ENCODE results near the gene SIRPB1.
"Not testable (repeated sequence)": the region's sequence is repeated elsewhere in the genome, so short reads cannot be mapped to it uniquely, and the experiment has no call there.

SIRPB1 gene

DNA sequence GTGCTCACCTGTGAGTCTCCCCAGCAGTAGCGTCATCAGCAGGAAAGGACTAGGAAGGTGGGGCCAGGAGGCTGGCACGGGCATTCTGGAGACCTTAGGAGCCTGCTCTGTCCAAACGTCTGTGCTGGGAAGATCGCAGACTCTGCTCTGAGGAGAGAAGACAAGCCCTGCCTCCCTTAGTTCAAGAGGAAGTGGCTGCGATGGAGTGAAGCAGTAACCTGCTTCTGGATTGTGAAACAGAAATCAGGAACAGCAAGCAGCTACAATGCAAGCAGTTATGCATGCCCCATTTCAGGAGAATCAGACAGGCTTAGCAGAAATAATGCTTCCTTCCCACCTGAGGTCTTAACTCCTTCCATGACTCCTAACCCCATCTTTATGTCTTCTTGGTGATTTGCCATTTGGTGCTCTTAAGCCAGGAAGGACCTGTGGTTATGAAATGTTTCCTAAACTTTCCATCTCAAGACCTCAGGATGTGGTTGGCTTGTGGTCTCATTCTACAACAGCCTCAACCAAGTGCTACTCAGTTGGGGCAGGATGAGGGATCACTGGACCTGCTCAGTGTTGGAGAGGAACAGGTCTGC lies at the start of gene SIRPB1:
Gene SIRPB1, minus strand, starts transcription at position 149 of the 584 bp plus-strand sequence. Its CDS starts 65 bp downstream, at position 84.
- DNase-seq (ENCODE audit: low read depth), result no peak

DNA sequence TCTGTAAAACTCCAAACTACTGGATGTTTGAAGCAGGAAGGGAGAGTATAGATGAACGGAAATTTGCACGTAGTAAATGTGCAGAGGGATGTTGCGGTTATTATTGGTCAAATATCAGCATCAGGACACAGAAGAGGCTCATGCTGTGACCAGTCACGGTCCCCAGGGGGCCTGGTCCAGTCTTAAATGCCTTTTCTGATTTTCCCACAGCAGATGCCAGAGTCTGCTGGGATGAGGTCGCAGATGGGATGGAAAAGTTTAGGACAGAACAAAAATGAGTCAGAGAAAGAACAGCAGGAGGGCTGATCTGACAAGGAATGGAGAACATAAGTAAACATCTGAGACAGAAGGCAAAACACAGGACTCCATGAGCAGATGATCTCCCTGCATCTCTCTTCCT lies 49.5 kb upstream of the SIRPB1 start:
- no peak for DNase-seq (ENCODE audit: low read depth)

DNA sequence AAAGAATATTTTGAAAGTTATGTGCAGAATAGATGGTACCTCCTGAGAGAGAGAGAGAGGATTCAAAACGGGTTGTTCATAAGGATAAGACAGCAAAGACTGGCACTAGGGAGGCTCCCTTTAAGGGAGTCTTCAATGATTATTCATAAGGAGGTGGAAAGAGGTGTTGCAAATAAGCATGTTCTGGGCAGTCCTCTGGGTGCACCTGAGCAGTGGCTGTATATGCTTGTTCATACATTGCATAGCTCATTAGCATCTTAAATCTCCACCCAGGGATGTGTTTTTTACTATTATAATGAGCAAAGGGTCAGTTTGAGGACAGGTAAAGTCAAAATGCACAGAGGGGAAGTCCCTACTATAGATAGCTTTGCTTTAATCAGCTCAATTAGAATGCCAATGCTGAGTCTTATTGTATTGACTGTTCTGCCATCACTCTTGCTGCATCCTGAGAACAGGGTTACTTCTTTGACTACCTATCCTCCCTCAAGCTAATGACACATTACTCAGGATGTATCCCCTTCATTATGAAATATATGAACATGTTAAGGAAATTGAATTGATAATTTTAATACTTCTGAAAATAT lies 47.8 kb upstream of the SIRPB1 start:
- no peak for DNase-seq (ENCODE audit: low read depth)

DNA sequence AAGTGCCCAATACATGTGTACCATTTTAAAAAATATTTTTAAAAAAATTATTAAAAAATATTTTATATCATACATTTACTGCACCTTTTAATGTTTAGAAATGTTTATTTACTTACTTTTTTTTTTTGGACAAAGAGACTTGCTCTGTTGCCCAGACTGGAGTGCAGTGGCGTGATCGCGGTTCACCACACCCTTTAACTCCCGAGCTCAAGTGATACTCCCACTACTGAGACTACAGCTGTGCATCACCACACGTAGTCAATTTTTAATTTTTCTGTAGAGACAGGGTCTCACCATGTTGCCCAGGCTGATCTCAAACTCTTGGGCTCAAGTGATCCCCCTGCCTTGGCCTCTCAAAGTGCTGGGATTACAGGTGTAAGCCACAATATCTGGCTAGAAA lies 47.0 kb upstream of the SIRPB1 start:
- no peak for DNase-seq (ENCODE audit: low read depth)

DNA sequence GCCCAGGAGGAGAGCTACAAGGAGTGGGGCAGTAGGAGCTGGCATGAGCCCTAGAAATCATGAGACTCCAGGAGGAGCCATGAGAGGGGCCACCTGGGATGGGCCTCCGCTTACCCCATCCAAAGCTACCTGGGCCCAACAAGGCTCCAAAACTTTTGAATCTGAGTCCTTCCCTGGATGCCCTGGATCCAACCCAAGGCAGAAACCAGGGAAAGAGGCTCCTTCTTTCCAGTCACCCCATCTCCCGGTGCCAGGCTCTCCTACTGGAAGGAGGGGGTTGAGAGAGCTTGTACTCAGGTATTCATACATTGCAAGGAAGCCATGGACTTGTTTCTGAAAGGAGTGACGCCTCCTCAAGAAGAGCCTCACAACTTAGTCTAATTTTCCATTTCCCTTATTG lies 45.5 kb upstream of the SIRPB1 start:
- no peak for DNase-seq (ENCODE audit: low read depth)

DNA sequence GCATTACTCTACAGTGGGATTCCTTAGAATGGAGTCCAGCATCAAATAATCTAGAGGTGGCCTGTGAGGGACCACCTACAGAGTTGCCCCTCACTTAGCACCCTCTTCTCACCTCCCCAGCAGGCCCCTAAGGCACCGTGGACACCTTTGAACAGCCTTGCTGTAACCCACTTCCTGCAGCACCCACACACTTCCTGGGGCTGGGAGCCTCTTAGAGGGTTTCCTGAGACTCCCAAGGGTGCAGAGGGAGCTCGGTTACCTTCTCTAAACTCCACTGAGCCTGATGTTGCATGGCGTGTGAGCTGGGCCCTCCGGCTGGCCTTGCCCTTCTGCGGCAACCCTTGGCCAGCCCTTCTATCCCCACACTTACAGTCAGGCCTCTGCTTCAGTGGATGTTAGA lies 45.1 kb upstream of the SIRPB1 start:
- no peak for DNase-seq (ENCODE audit: low read depth)

DNA sequence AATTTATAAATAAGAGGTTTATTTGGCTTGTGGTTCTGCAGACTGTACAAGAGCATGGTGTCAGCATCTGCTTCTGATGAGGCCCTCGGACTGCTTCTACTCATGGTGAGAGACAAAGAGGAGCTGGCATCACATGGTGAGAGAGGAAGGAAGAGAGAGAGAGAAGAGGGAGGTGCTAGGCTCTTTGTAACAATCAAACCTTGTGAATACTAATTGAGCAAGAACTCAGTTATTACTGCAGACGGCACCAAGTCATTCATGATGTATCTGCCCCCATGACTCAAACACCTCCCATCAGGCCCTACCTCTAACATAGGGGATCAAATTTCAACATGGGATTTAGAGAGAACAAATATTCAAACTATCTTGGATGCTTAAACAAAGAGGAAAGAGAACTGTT lies 44.1 kb upstream of the SIRPB1 start:
- DNase-seq (ENCODE audit: low read depth), result no peak

DNA sequence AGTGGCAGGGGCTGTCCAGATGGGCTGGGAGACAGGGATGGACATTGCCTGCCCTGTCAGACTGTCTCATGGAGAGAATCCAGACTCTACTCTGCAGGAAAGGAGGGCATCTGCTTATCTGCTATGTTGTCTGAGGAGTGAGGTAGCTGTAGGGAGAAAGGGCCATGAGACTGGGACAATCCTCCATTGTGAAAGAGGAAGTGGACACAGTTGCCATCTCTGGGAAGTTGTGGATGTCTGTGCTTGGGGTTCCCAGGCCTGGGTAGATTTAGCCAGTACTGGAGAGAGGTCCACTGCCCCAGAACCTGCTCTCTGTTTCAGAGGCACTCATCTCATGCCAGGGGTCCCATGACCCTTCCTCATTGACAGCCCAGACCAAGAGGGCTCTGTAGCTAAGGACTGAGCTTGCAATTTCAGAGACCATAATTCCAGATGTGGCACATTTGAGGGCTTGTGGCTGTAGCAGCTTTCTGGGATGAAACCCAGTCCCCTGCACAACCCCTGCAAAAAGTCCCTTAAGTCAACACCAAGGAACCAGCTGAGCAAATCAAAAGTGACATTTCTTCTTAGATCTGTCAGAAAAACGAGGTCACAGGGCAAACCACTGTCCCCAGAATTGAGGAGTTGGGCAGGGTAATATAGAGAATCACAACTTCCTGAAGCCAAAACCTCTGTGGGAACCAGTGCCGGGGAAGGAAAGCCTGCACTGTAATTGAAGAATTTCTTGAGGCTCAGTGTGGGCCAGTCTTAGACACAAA lies 41.9 kb upstream of the SIRPB1 start:
- no peak for DNase-seq (ENCODE audit: low read depth)

DNA sequence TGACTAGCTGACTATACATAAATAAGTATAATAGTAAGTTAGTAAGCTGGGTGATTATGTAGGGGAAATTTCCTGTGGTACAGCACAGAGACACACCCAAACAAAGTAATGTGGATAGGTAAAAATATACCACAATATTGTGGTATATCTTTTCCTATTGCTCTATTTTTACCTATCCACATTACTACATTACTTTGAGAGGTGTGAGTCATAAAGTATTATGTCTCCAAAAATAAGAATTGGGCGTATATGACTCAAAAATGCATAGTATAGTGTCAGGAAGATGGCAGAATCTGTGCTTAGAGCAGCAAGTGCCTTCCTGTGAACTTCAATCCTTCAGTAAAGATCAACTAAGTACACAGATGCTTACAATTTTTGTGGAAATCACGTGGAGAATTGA lies 40.4 kb upstream of the SIRPB1 start:
- DNase-seq (ENCODE audit: low read depth), result no peak

DNA sequence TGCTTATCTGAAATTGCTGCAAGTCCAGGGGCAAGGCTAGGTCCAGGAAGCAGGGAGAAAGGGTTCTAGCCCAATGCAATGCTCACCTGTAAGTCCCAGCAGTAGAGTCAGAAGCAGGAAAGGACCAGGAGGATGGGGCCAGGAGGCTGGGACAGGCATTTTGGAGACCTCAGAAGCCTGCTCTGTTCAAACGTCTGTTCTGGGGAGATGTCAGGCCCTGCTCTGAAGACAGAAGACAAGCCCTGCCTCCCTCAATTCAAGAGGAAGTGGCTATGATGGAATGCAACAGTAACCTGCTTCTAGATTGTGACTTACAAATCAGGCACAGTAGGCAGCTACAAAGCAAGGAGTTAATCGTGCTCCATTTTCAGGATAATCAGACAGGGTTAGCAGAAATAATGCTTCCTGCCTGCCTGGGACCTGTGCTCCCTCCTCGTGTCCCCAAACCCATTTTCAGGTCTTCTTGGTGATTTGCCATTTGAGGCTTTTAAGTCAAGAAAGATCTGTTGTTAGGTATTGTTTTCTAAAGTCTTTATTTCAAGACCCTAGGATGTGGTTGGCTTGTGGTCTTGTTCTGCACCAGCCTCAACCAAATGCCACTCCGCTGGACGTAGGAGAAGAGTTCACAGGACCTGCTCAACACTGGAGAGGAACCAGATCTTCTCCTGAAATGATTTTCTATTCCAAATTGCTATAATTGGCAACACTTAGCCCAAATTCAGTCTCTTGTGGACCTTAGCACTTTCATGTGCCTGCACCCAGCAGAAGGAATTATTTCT lies 37.9 kb upstream of the SIRPB1 start, which contains the start of gene SIRPG:
Gene SIRPG, minus strand, starts transcription at position 224 of the 779 bp plus-strand sequence. Its CDS starts 65 bp downstream, at position 159.
- no peak for DNase-seq (ENCODE audit: low read depth)

DNA sequence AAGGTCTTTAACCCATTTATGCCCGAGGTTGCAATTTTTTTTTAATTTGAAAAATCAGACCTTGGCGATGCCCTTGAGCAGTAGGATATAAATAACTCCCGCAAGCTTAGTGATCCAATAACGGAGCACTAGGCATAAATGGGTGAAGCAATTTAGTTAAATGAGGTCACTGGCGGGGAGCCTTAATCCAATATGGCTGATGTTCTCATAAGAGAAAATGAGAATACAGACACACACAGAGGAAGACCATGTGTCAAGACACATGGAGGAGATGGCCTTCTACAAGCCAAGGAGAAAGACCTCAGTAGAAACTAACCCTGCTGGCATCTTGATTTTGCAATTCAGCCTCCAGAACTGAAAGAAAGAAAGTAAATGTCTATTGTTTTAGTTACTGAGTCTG lies 37.0 kb upstream of the SIRPB1 start:
- no peak for DNase-seq (ENCODE audit: low read depth)

DNA sequence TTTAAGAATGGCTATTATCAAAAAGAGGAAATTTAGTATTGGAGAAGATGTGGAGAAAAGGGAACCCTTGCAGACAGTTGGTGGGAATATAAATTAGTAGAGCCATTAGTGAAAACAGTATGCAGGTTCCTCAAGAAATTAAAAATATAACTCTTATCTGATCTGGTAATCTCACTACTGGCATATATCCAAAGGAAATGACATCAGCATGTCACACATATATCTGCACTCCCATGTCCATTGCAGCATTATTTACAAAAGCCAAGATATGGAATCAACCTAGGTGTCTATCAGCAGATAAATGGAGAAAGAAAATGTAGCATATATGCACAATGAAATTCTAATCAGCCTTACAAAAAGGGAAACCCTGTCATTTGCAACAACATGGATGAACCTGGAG lies 35.2 kb upstream of the SIRPB1 start:
- DNase-seq (ENCODE audit: low read depth), result no peak

DNA sequence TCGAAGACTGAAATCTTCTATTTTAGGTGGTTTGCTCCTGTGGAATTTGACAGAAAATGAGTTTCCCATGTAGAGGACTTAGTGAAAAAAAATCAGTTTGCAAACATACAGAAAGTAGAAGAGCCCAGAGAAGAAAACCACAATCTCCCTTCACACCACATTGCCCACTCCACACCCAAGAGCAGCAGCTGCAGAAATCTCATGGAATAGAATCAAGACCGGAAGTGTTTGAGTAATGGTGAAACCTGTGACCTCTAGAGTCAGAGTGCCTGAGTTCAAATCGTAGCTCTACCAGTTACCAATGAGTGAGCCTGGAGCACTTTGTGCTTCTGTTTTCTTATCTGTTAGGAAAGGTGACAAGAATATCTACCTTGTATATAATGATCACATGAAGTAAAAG lies 33.2 kb upstream of the SIRPB1 start:
- DNase-seq (ENCODE audit: low read depth), result no peak

DNA sequence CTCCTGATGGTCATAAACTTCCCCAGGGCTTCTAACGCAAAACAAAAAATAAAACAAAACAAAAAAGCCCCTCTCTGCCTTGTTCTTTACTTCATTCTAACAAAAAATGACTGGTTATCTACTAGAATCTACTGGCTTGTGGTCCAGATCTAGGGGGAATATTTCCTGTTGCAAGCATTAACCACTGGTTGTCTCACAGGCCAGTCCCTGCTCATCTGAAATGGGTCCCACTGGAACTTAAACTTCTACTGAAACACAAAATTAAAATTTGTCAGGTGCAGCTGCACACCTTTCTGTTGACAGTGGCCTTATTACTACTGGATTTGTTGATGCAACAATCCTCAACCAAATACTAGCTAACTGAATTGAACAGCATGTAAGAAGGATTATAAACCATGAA lies 32.3 kb upstream of the SIRPB1 start:
- no peak for DNase-seq (ENCODE audit: low read depth)

DNA sequence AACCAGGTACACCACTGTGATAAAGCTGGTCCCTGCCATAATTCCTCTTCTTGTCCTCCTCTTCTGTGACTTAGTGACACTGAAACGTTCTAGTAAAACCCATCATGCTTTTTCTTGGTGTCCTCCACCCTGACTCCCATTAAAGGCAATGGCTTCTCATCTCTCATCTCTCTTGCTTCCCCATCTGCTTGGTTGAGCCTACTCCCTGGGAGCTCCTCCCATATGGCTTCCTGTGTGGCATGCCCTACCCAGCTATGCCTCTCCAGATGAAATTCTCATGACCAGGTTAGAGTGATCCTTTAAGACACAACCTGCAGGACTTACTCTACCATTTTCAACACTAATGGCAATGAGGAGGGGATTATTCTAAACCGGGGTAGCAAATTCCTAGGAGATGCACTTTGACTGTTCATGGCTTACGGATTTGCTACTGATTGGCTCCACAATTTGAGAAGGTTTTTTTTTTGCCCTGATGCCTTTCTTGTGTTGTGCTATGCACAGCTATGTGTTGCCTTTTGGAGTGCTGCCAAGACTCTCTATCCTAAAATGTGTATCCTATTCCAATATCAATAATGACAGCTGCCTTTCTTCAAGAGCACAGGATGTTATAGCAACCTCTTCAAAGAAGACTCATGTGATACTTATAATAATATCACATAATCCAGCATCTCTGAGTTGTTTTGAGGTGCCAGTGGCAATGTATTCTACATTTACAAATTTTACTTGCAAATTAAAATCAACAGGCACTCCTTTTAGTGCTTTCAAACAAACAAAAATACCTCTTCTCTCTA lies 31.7 kb upstream of the SIRPB1 start:
- DNase-seq (ENCODE audit: low read depth), result no peak

DNA sequence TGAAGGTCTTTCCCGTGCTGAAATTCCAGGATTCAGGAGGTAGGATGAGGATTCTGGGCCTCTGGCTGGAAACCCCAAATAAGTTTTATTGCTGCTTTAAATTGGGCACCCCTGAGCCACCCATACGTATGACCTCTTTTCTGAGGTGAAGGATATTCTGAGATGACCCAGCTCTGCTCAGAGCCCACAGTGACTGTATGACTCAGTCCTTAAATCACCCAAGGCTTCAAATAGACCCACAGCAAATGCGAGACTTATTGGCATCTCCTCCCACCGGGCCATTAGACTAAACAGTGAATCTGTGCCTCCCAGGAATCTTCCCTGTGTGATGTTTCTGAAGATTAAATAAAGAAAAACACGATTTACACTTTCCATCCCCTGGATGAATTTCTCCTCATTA lies 28.3 kb upstream of the SIRPB1 start:
- no peak for DNase-seq (ENCODE audit: low read depth)

DNA sequence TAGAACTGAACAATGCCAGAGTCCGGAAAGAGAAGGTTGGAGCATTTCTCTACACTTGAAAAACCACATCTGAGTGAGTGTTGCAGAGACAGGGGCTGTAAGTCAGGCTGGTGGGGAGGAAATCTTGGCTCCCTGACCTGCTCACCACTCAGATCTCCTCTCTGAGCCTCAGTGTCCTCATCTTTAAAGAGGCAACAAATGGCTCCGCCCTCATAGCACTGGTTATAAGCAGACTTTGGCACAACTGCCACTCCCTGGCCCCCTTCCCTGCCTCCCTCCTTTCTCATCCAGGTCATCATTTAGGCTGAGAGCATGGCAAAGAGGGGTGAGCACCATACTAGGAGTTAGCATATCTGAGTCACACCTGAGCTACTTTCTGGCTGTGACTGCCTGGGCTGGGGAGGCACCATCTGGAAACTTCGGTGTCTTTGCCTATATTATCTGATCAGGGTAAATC lies 27.2 kb upstream of the SIRPB1 start:
- DNase-seq (ENCODE audit: low read depth), result no peak

DNA sequence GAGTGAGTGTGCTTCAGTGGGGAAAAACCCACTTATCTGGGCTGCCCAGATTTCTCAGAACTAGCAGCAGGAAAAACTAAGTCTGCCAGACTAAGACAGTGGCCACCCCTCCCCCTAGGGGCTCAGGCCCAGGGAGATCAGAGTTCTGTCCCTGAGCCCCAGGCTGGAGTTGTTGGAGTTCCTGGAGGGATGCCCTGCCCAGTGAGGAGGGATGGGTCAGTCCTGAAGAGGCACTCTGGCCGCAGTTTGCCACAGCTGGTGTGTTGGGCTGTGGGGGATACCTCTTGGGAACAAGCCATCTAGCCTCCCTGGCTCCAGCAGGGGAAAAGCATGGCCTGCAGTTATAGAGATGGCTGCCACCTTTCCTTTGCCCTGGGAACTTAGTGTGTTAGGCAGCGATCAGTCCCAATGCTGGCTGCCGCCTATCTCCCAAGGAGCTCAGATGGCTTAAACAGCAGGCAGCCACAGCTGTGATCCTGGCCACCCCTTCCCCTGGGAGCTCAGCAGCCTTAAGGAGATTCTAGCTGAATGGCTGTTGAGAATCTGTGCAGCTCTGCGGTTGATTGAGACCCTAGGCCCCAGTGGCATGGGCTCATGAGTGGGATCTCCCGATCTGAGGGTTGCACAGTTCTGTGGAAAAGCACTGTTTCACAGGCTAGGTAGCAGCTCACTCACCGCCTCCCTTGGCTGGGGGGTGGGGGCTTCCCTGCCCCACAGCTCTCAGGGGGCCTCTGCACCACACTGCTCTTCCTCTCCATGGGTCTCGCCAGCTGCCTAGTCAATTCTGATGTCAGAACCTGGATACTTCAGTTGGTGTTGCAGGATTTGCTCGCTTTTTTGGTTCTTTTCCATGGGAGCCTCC lies 24.5 kb upstream of the SIRPB1 start:
- DNase-seq (ENCODE audit: low read depth), result no peak

DNA sequence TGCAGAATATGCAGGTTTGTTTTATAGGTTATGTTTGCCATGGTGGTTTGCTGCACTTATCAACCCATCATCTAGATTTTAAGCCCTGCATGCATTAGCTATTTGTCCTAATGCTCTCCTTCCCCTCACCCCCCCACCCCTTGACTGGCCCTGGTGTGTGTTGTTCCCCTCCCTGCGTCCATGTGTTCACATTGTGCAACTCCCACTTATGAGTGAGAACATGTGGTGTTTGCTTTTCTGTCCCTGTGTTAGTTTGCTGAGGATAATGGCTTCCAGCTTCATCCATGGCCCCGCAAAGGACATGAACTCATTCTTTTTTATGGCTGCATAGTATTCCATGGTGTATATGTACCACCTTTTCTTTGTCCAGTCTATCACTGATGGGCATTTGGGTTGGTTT lies 18.8 kb upstream of the SIRPB1 start:
- not testable (repeated sequence) for DNase-seq (ENCODE audit: low read depth)

DNA sequence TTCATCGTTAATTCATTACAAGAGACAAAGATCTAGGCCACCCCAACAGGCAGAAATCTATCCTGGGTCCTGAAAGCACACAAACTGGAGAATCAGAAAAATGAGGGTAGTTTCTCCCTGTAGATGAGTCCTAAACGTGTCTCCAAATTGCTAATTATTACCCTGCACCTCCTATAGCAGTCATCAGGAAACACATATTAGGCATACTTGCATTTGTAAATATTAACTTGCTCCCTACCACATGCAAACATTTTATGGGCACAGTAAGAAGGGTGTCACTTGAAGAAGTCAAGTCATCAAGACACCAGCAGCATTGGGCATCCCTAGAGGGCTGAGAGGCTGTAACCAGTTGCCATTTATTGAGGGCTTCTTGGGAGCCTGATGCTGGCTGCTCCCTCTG lies 17.9 kb upstream of the SIRPB1 start:
- no peak for DNase-seq (ENCODE audit: low read depth)

DNA sequence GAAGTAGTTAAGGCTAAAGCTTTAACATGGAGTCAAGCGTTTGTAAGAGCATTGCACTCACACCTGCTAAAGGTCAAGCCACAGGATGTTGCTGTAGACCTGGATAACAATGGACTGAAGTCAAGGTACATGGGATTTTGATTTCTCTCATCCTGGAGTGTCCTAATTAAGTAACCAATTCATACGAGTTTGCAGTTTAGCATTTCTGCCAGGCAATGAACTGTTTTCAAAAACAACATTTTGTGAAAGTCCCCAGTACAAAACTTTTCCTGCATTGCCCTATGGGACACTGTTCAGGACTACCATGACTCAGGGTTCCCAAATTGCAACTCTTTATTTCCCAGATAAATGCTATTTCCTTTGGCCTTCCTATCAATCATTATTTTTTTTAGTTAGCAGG lies 17.4 kb upstream of the SIRPB1 start:
- DNase-seq (ENCODE audit: low read depth), result no peak

All from fibroblast of the conjunctiva (primary cell).